ENCODE data around the gene SIPA1L3. TPM values are rescaled to one million over a fixed set of nuclear protein-coding genes. Genes with fewer than 3 reads are reported as not detected.

Gene SIPA1L3
- polyA plus RNA-seq, 1 donor from 2014 or later = 2.8 TPM

- Histone ChIP-seq H3K79me2 (replicated peaks; ENCODE audit: insufficient read depth, low read length) (no peaks in the 10 kb centered on the region), H3K27me3 (ENCODE audit: insufficient read depth, low read depth, low read length) (no peaks in the 10 kb centered on the region), H3K4me2 (ENCODE audit: low read length) (no peak overlapping the region), H3F3A (ENCODE audit: insufficient read depth, low read length, poor library complexity, severe bottlenecking) (no peaks in the 10 kb centered on the region), H3K27ac (ENCODE audit: low read length) (no peak overlapping the region), H2AFZ (ENCODE audit: low read depth, low read length) (no peak overlapping the region), H3K9me2 (ENCODE audit: insufficient read depth, low read length) (no peaks in the 10 kb centered on the region), H3K4me3 (ENCODE audit: low read length) (no peak overlapping the region), H4K20me1 (ENCODE audit: insufficient read depth) (no peaks in the 10 kb centered on the region), H3K9ac (ENCODE audit: low read length) (no peak overlapping the region), H3K36me3 (ENCODE audit: insufficient read depth, low read length) (no peaks in the 10 kb centered on the region), H3K9me3 (ENCODE audit: low read length) (no peaks in the 10 kb centered on the region)
- TF ChIP-seq, protein P1, sequence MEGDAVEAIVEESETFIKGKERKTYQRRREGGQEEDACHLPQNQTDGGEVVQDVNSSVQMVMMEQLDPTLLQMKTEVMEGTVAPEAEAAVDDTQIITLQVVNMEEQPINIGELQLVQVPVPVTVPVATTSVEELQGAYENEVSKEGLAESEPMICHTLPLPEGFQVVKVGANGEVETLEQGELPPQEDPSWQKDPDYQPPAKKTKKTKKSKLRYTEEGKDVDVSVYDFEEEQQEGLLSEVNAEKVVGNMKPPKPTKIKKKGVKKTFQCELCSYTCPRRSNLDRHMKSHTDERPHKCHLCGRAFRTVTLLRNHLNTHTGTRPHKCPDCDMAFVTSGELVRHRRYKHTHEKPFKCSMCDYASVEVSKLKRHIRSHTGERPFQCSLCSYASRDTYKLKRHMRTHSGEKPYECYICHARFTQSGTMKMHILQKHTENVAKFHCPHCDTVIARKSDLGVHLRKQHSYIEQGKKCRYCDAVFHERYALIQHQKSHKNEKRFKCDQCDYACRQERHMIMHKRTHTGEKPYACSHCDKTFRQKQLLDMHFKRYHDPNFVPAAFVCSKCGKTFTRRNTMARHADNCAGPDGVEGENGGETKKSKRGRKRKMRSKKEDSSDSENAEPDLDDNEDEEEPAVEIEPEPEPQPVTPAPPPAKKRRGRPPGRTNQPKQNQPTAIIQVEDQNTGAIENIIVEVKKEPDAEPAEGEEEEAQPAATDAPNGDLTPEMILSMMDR (IDR thresholded peaks at IDR 0.05; ENCODE audit: poor library complexity, severe bottlenecking) = no peak
- TF ChIP-seq RAD21 (conservative IDR thresholded peaks at IDR 0.05) (no peak), TAF1 (IDR thresholded peaks at IDR 0.05; ENCODE audit: low read depth) (no peak), MXI1 (conservative IDR thresholded peaks at IDR 0.05; ENCODE audit: poor library complexity, severe bottlenecking) (no peak), EP300 (conservative IDR thresholded peaks at IDR 0.05; ENCODE audit: poor library complexity, severe bottlenecking) (no peak), POLR2AphosphoS5 (IDR thresholded peaks at IDR 0.05) (no peak), REST (IDR thresholded peaks at IDR 0.05; ENCODE audit: borderline replicate concordance) (no peak), SMC3 (conservative IDR thresholded peaks at IDR 0.05; ENCODE audit: poor library complexity) (no peak), EZH2 (IDR thresholded peaks at IDR 0.05; ENCODE audit: borderline replicate concordance, insufficient read depth, low read length, poor library complexity, severe bottlenecking) (no peak)
Observed at GRCh38 chr19:38013913-38014580, 107.0 kb downstream of the SIPA1L3 start.

GRCh38 chr19:38015216-38015615 lies 108.2 kb downstream of the SIPA1L3 start:
- no peak for TF ChIP-seq POLR2AphosphoS5 (IDR thresholded peaks at IDR 0.05)
- TF ChIP-seq, protein P1 (IDR thresholded peaks at IDR 0.05; ENCODE audit: poor library complexity, severe bottlenecking) = no peak
- TF ChIP-seq EP300 (conservative IDR thresholded peaks at IDR 0.05; ENCODE audit: poor library complexity, severe bottlenecking) = no peak
- TF ChIP-seq SMC3 (conservative IDR thresholded peaks at IDR 0.05; ENCODE audit: poor library complexity) = no peak
- TF ChIP-seq EZH2 (IDR thresholded peaks at IDR 0.05; ENCODE audit: borderline replicate concordance, insufficient read depth, low read length, poor library complexity, severe bottlenecking) = no peak
- no peak for TF ChIP-seq REST (IDR thresholded peaks at IDR 0.05; ENCODE audit: borderline replicate concordance)
- no peak for TF ChIP-seq RAD21 (conservative IDR thresholded peaks at IDR 0.05)
- no peak for TF ChIP-seq TAF1 (IDR thresholded peaks at IDR 0.05; ENCODE audit: low read depth)
- no peak for TF ChIP-seq MXI1 (conservative IDR thresholded peaks at IDR 0.05; ENCODE audit: poor library complexity, severe bottlenecking)
- Histone ChIP-seq H4K20me1 (ENCODE audit: insufficient read depth) (no peaks in the 10 kb centered on the region), H3K36me3 (ENCODE audit: insufficient read depth, low read length) (no peaks in the 10 kb centered on the region), H3K9ac (ENCODE audit: low read length) (no peak overlapping the region), H3K4me2 (ENCODE audit: low read length) (no peak overlapping the region), H3K4me3 (ENCODE audit: low read length) (no peak overlapping the region), H3K27ac (ENCODE audit: low read length) (no peak overlapping the region), H2AFZ (ENCODE audit: low read depth, low read length) (no peak overlapping the region), H3K9me3 (ENCODE audit: low read length) (no peaks in the 10 kb centered on the region), H3F3A (ENCODE audit: insufficient read depth, low read length, poor library complexity, severe bottlenecking) (no peaks in the 10 kb centered on the region), H3K27me3 (ENCODE audit: insufficient read depth, low read depth, low read length) (no peaks in the 10 kb centered on the region), H3K9me2 (ENCODE audit: insufficient read depth, low read length) (no peaks in the 10 kb centered on the region), H3K79me2 (replicated peaks; ENCODE audit: insufficient read depth, low read length) (no peaks in the 10 kb centered on the region)

Data from neural cell (in vitro differentiated cells).